GM12878 (cell line): Measurements from ENCODE around the gene PSPC1. TPM values are rescaled to one million over a fixed set of nuclear protein-coding genes. Genes with fewer than 3 reads are reported as not detected.
A peak's percentile ranks its signal among the peaks of the same experiment; 100 is the strongest.

Source experiments
- ATAC-seq: fragments of 200-7000 bp; cut with Tn5 transposase; 3 replicates; pipeline ENCODE4 v1.9.1; 2020; ENCODE audit warnings: mild to moderate bottlenecking, moderate library complexity
- BruUV-seq: library from RNA; stranded (reverse); fragments of 400-500 nt; replicated peaks from 2 replicates; lab custom pipeline; 2021; lab: Mats Ljungman, UMichigan
- CTCF ChIA-PET: fragments of 300-600 bp; sonication (Branson Sonifier 250); formaldehyde crosslinking; extraction: SDS; loops from one replicate; lab custom pipeline; 2021; ENCODE audit warnings: inconsistent platforms; lab: Yijun Ruan, JAX
- POLR2A ChIA-PET: fragments of 350-600 bp; formaldehyde crosslinking; extraction: SDS; loops from one replicate; lab custom pipeline; 2021; ENCODE audit warnings: inconsistent platforms; lab: Charles Lee
- RAD21 ChIA-PET: fragments of 300-600 bp; sonication (Branson Sonifier 250); formaldehyde crosslinking; loops from one replicate; lab custom pipeline; 2023; ENCODE audit warnings: antibody characterized with exemption; ENCODE audit not compliant: unreplicated experiment; lab: Charles Lee
- SMC1A ChIA-PET: fragments of 300-600 bp; sonication (Branson Sonifier 250); formaldehyde crosslinking; loops from one replicate; lab custom pipeline; 2023; ENCODE audit not compliant: unreplicated experiment, uncharacterized antibody; lab: Charles Lee
- DNase-seq: peaks from one replicate; pipeline ENCODE4 v3.0.0-alpha.2; 2011; ENCODE audit warnings: low read depth, low spot score
- FAIRE-seq: peaks from 3 replicates; lab custom pipeline; 2011; peaks lifted over from hg19 to GRCh38; lab: Jason Lieb, UNC
- H2AFZ ChIP-seq: 2 replicates; pipeline ENCODE4 v1.6.0; 2011; ENCODE audit warnings: low read depth, low read length, control low read depth; ENCODE audit not compliant: control insufficient read depth
- H3K27ac ChIP-seq: 2 replicates; pipeline ENCODE4 v1.5.1; 2011; ENCODE audit warnings: control low read depth; ENCODE audit not compliant: control insufficient read depth, insufficient read depth
- H3K27me3 ChIP-seq, 2 experiments: replicated peaks in 1 of 2; 2 replicates each; pipeline versions ENCODE4 v1.6.0 to v1.6.1; 2011; ENCODE audit warnings: low read length in 1 of 2; ENCODE audit not compliant: control insufficient read depth in 2 of 2, insufficient read depth in 2 of 2
- H3K36me3 ChIP-seq, 2 experiments: 2 replicates each; pipeline ENCODE4 v1.5.1; 2011; ENCODE audit warnings: low read length in 1 of 2; ENCODE audit not compliant: control insufficient read depth in 2 of 2, insufficient read depth in 2 of 2
- H3K4me1 ChIP-seq: 2 replicates; pipeline ENCODE4 v1.6.1; 2011; ENCODE audit warnings: mild to moderate bottlenecking, low read length, moderate library complexity, mixed read lengths; ENCODE audit not compliant: control insufficient read depth, insufficient read depth
- H3K4me2 ChIP-seq: 2 replicates; pipeline ENCODE4 v1.6.0; 2011; ENCODE audit warnings: control low read depth; ENCODE audit not compliant: control insufficient read depth, insufficient read depth
- H3K4me3 ChIP-seq: fragments of 200-600 bp; sonication (generic); 2 replicates; pipeline ENCODE4 v1.5.1; 2016
- H3K79me2 ChIP-seq: 2 replicates; pipeline ENCODE4 v1.6.0; 2011; ENCODE audit warnings: low read length; ENCODE audit not compliant: control insufficient read depth, insufficient read depth
- H3K9ac ChIP-seq: 2 replicates; pipeline ENCODE4 v1.8.0; 2011; ENCODE audit warnings: low read length, control low read depth, mixed read lengths; ENCODE audit not compliant: control insufficient read depth, insufficient read depth
- H3K9me3 ChIP-seq: replicated peaks from 3 replicates; pipeline ENCODE4 v1.5.1; 2011; ENCODE audit warnings: mild to moderate bottlenecking, low read length; ENCODE audit not compliant: control insufficient read depth, insufficient read depth
- H4K20me1 ChIP-seq: 2 replicates; pipeline ENCODE4 v1.6.0; 2011; ENCODE audit not compliant: control insufficient read depth, insufficient read depth
- BMI1 ChIP-seq: fragments of 450-650 bp; IDR thresholded peaks from 2 replicates; pipeline ENCODE4 v1.6.1; 2016; ENCODE audit warnings: mild to moderate bottlenecking, moderate library complexity, borderline replicate concordance
- FOXM1 ChIP-seq: IDR thresholded peaks from 2 replicates; pipeline ENCODE4 v1.6.1; 2012; ENCODE audit warnings: low read depth, mild to moderate bottlenecking, inconsistent platforms, low read length, moderate library complexity
- JUNB ChIP-seq: IDR thresholded peaks from 2 replicates; pipeline ENCODE4 v1.6.1; 2016; ENCODE audit warnings: antibody characterized with exemption, mild to moderate bottlenecking
- KLF5 ChIP-seq: fragments of 450-650 bp; IDR thresholded peaks from 2 replicates; pipeline ENCODE4 v1.6.1; 2014; ENCODE audit warnings: mild to moderate bottlenecking; ENCODE audit not compliant: partially characterized antibody
- POLR2AphosphoS2 ChIP-seq: IDR thresholded peaks from 2 replicates; pipeline ENCODE4 v1.6.1; 2011; ENCODE audit warnings: low read depth, mild to moderate bottlenecking, low read length, improper control_type of control experiment, moderate library complexity
- RB1 ChIP-seq: fragments of 450-650 bp; formaldehyde crosslinking; IDR thresholded peaks from 2 replicates; pipeline ENCODE4 v1.6.1; 2017; ENCODE audit warnings: mild to moderate bottlenecking, borderline replicate concordance
- RFX5 ChIP-seq: IDR thresholded peaks from 2 replicates; pipeline ENCODE4 v1.6.1; 2011; ENCODE audit warnings: low read depth, low read length, improper control_type of control experiment
- TBL1XR1 ChIP-seq: IDR thresholded peaks from 2 replicates; pipeline ENCODE4 v1.6.1; 2012; ENCODE audit warnings: low read depth, low read length, improper control_type of control experiment
- TCF3 ChIP-seq: IDR thresholded peaks from 2 replicates; pipeline ENCODE4 v1.6.1; 2012; ENCODE audit warnings: low read depth, mild to moderate bottlenecking, low read length, borderline replicate concordance; ENCODE audit not compliant: insufficient read depth
- TCF7 ChIP-seq: IDR thresholded peaks from 2 replicates; pipeline ENCODE4 v1.6.1; 2014; ENCODE audit warnings: antibody characterized with exemption, borderline replicate concordance
- ZBED1 ChIP-seq: IDR thresholded peaks from 2 replicates; pipeline ENCODE4 v1.6.1; 2016; ENCODE audit warnings: borderline replicate concordance
- WGBS: methylation state at CpG from one replicate; pipeline ENCODE4 v1.1.6; 2016; ENCODE audit warnings: low lambda C conversion rate; ENCODE audit not compliant: insufficient replicate concordance, insufficient coverage; ENCODE audit errors: missing lambda C conversion rate; 5-methylcytosine and 5-hydroxymethylcytosine counted together
- in situ Hi-C: fragments of 300-500 bp; cut with MboI; formaldehyde crosslinking; loops from 9 replicates; pipeline ENCODE4 v1.14.3; 2018; ENCODE audit warnings: mixed read lengths
- intact Hi-C: fragments of 100-400 bp; cut with micrococcal nuclease; formaldehyde crosslinking; loops from one replicate; pipeline ENCODE4 v1.14.2; 2022; ENCODE audit not compliant: unreplicated experiment
- polyA plus RNA-seq, 11 experiments: library from polyadenylated mRNA; depleted of rRNA in 4 of 11; unstranded in 6 of 11; stranded (reverse) in 5 of 11; fragments of >200 nt; fragmentation: Nextera tagmentation in 4 of 11; fragmentation: Illumina TruSeq in 1 of 11; extraction: Ambion mirVana in 4 of 11; extraction: Trizol in 1 of 11; gene quantifications; 1 replicate in 1 of 11; 2 replicates in 10 of 11; pipeline versions ENCODE4 v1.2.1 to v1.2.3, GENCODE V29; 2011 to 2016; ENCODE audit warnings: inconsistent platforms in 2 of 11, missing spikeins in 2 of 11, low read depth in 1 of 11
- total RNA-seq, 4 experiments: library from RNA; depleted of rRNA in 3 of 4; stranded (reverse); fragments of >200 nt in 3 of 4; fragmentation: Illumina TruSeq in 1 of 4; extraction: Trizol in 1 of 4; gene quantifications; 2 replicates each; pipeline versions ENCODE4 v1.2.1 to v1.2.3, GENCODE V29; 2013 to 2021

The PSPC1 gene
- total and polyA plus RNA-seq, 10 of the 15 experiments (the other 5 are each of a cell fraction or from before 2014, with no cell fraction given), result 17.7 to 76.3 (median 66.8) TPM

DNA sequence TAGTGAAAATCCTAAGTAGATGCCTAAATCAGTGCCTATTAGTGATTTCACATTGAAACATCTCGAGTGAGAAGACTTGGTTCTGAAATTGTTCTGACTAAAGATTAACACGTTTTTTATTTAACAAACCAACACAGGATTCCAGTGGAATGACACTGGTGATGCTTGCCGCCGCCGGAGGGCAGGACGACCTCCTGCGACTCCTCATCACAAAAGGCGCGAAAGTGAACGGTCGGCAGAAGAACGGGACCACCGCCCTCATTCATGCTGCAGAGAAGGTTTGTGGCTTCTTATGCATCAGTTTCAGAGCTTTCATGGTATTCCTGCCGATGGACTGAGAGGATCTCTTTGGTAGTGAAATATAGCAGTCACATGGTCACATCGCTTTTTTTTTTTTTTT, 121.2 kb downstream of the PSPC1 start:
- ChIA-PET SMC1A (no interaction called here), POLR2A (no interaction called here), RAD21 (no interaction called here), CTCF (interaction anchor here (1.5 kb wide), 1 partner anchor 17 kb away, joined by 3 read pairs; no protein-coding TSS in a partner anchor)
- no peak overlapping the region for H3K4me2 ChIP-seq
- H2AFZ ChIP-seq, result no peak overlapping the region
- DNase-seq, result no peak
- H3K4me1 ChIP-seq, result 0 out of 2 replicates have a peak, but pooled peaks cover 5% of the 10 kb centered on the region
- in situ Hi-C loops, result no loop called here
- ATAC-seq, result no peak
- H3K79me2 ChIP-seq, result no peaks in the 10 kb centered on the region
- H4K20me1 ChIP-seq, result no peaks in the 10 kb centered on the region; the same call in 1 of the 2 replicates
- TSS peak; percentile 40 for BruUV-seq
- H3K27me3 ChIP-seq, result no peaks in the 10 kb centered on the region
- no peak overlapping the region for H3K27ac ChIP-seq
- TF ChIP-seq RFX5 (no peak), TCF3 (no peak), KLF5 (no peak), RB1 (no peak), BMI1 (no peak), TBL1XR1 (no peak), JUNB (no peak), TCF7 (no peak), ZBED1 (no peak), POLR2AphosphoS2 (no peak), FOXM1 (no peak)
- 93% methylated on average over 14 of the region's 15 CpGs for WGBS
- peaks cover 10 to 36% of the 10 kb centered on the region in 2 experiments for H3K36me3 ChIP-seq
- no peak overlapping the region for H3K9ac ChIP-seq
- H3K9me3 ChIP-seq, result no peaks in the 10 kb centered on the region
- H3K4me3 ChIP-seq, result no peak overlapping the region
- intact Hi-C loops, result no loop called here
- no peak for FAIRE-seq
